Calu3 (cell line): ENCODE data around the gene CUBN. TPM values are rescaled to one million over a fixed set of nuclear protein-coding genes. Genes with fewer than 3 reads are reported as not detected.

Experiments used
- BruUV-seq: library from RNA; stranded (reverse); fragments of 400-500 nt; replicated peaks from 2 replicates; lab custom pipeline; 2021; lab: Mats Ljungman, UMichigan
- CTCF ChIA-PET: fragments of 300-600 bp; sonication (Branson Sonifier 250); formaldehyde crosslinking; loops from one replicate; lab custom pipeline; 2022; ENCODE audit warnings: antibody characterized with exemption; lab: Charles Lee
- DNase-seq: peaks from one replicate; pipeline ENCODE4 v3.0.0; 2022
- H3K27ac Mint-ChIP-seq: one replicate; pipeline ENCODE4 v1.8.0; 2022; ENCODE audit warnings: mixed read lengths; ENCODE audit not compliant: unreplicated experiment
- H3K27me3 Mint-ChIP-seq: one replicate; pipeline ENCODE4 v1.8.0; 2022; ENCODE audit warnings: mixed read lengths; ENCODE audit not compliant: unreplicated experiment
- H3K36me3 Mint-ChIP-seq: one replicate; pipeline ENCODE4 v1.8.0; 2022; ENCODE audit warnings: mild to moderate bottlenecking, moderate library complexity, mixed read lengths; ENCODE audit not compliant: insufficient read depth, unreplicated experiment
- H3K4me1 Mint-ChIP-seq: one replicate; pipeline ENCODE4 v1.8.0; 2022; ENCODE audit warnings: mild to moderate bottlenecking, low read depth, mixed read lengths; ENCODE audit not compliant: unreplicated experiment
- H3K4me3 Mint-ChIP-seq: one replicate; pipeline ENCODE4 v1.8.0; 2022; ENCODE audit warnings: mild to moderate bottlenecking, low read depth, moderate library complexity, mixed read lengths; ENCODE audit not compliant: unreplicated experiment
- H3K9me3 Mint-ChIP-seq: one replicate; pipeline ENCODE4 v1.8.0; 2022; ENCODE audit warnings: low read depth, mixed read lengths; ENCODE audit not compliant: unreplicated experiment
- CTCF ChIP-seq: fragments of 200-600 bp; IDR thresholded peaks from one replicate; pipeline ENCODE4 v1.8.0; 2022; ENCODE audit warnings: antibody characterized with exemption; ENCODE audit not compliant: unreplicated experiment
- intact Hi-C: fragments of 100-400 bp; cut with micrococcal nuclease; formaldehyde crosslinking; loops from one replicate; pipeline ENCODE4 v1.10.0; 2022; ENCODE audit not compliant: unreplicated experiment
- total RNA-seq: library from RNA; stranded (reverse); gene quantifications from 2 replicates; pipeline ENCODE4 v1.2.3, GENCODE V29; 2022

Gene CUBN
- total RNA-seq, 1 experiment from 2014 or later = 0.92 TPM

- TF ChIP-seq CTCF = no peak
- no peaks in the 10 kb centered on the region for H3K27me3 Mint-ChIP-seq
- H3K9me3 Mint-ChIP-seq = no peaks in the 10 kb centered on the region
- peaks cover 50% of the 10 kb centered on the region for H3K4me1 Mint-ChIP-seq
- no peak for DNase-seq
- H3K36me3 Mint-ChIP-seq = peaks cover 9% of the 10 kb centered on the region
- CTCF ChIA-PET = interaction anchor here (0.6 kb wide), 1 partner anchor 111 kb away, joined by 4 read pairs; no protein-coding TSS in a partner anchor
- intact Hi-C loops = no loop called here
- H3K4me3 Mint-ChIP-seq = no peak overlapping the region
- no TSS peak for BruUV-seq
- H3K27ac Mint-ChIP-seq = no peak overlapping the region
Measured at GRCh38 chr10:17067376-17068264, 62.0 kb downstream of the CUBN start.

DNA sequence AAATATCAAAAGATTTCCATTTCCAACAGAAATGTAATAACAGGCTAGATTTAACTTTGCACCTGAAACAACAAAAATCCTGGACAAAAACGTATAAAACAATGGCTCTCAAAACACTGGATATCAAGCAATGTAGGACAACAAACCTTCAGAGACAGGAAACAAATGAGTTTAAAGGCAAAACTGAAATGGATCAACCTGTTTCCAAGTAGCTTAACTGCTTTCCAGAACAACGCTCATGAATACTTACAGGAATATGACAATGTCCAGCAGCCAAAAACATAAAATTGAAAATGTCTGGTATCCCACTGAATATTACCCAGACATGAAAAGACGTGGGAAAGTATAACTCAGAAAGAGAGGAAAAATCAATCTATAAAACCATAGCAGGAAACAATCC lies 62.8 kb downstream of the CUBN start:
- CTCF ChIA-PET = interaction anchor here (0.6 kb wide), 1 partner anchor 112 kb away, joined by 4 read pairs; no protein-coding TSS in a partner anchor
- intact Hi-C loops = no loop called here
- no TSS peak for BruUV-seq
- no peak overlapping the region for H3K27ac Mint-ChIP-seq
- TF ChIP-seq CTCF = no peak
- no peaks in the 10 kb centered on the region for H3K27me3 Mint-ChIP-seq
- no peak for DNase-seq
- peaks cover 9% of the 10 kb centered on the region for H3K36me3 Mint-ChIP-seq
- peaks cover 58% of the 10 kb centered on the region for H3K4me1 Mint-ChIP-seq
- H3K4me3 Mint-ChIP-seq = no peak overlapping the region
- no peaks in the 10 kb centered on the region for H3K9me3 Mint-ChIP-seq

GRCh38 chr10:17066000-17066399 lies 63.6 kb downstream of the CUBN start:
- peaks cover 66% of the 10 kb centered on the region for H3K4me1 Mint-ChIP-seq
- H3K27ac Mint-ChIP-seq = no peak overlapping the region
- peaks cover 9% of the 10 kb centered on the region for H3K36me3 Mint-ChIP-seq
- no peak overlapping the region for H3K4me3 Mint-ChIP-seq
- no peaks in the 10 kb centered on the region for H3K9me3 Mint-ChIP-seq
- no peaks in the 10 kb centered on the region for H3K27me3 Mint-ChIP-seq
- no peak for TF ChIP-seq CTCF
- intact Hi-C loops = no loop called here
- no peak for DNase-seq
- BruUV-seq = no TSS peak
- CTCF ChIA-PET = interaction anchor here (1.1 kb wide), 1 partner anchor 49 kb away, joined by 3 read pairs; no protein-coding TSS in a partner anchor

DNA sequence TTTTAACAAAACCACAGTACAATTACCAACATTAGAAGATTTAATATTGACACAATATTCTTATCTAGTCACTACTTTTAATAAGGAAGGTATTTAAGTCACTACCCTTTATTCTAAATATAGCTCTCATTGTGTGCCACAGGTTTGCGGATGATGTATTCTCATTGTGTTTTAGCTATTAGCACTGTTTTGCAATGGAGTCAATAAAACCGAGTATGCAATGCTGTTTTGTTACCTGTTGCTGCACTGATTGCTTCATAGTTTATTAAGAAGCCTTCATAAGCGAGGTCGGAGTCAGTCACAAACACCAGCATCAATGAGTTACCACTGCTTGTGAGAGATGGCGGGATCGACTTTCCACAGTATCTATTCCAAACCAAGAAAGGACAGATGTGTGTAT lies 64.3 kb downstream of the CUBN start:
- CTCF ChIA-PET = interaction anchor here (1.1 kb wide), 1 partner anchor 50 kb away, joined by 3 read pairs; no protein-coding TSS in a partner anchor
- H3K4me1 Mint-ChIP-seq = peaks cover 70% of the 10 kb centered on the region
- H3K9me3 Mint-ChIP-seq = no peaks in the 10 kb centered on the region
- no peak overlapping the region for H3K27ac Mint-ChIP-seq
- H3K36me3 Mint-ChIP-seq = peaks cover 9% of the 10 kb centered on the region
- H3K27me3 Mint-ChIP-seq = no peaks in the 10 kb centered on the region
- BruUV-seq = no TSS peak
- TF ChIP-seq CTCF = no peak
- no peak overlapping the region for H3K4me3 Mint-ChIP-seq
- DNase-seq = no peak
- intact Hi-C loops = no loop called here
